ENCODE data around the gene MESD. TPM values are rescaled to one million over a fixed set of nuclear protein-coding genes. Genes with fewer than 3 reads are reported as not detected.

MESD gene
- total and polyA plus RNA-seq, 9 of the 15 experiments (the other 6 are each of a cell fraction or from before 2014, with no cell fraction given): 11.3 to 39.7 (median 22.8) TPM

DNA sequence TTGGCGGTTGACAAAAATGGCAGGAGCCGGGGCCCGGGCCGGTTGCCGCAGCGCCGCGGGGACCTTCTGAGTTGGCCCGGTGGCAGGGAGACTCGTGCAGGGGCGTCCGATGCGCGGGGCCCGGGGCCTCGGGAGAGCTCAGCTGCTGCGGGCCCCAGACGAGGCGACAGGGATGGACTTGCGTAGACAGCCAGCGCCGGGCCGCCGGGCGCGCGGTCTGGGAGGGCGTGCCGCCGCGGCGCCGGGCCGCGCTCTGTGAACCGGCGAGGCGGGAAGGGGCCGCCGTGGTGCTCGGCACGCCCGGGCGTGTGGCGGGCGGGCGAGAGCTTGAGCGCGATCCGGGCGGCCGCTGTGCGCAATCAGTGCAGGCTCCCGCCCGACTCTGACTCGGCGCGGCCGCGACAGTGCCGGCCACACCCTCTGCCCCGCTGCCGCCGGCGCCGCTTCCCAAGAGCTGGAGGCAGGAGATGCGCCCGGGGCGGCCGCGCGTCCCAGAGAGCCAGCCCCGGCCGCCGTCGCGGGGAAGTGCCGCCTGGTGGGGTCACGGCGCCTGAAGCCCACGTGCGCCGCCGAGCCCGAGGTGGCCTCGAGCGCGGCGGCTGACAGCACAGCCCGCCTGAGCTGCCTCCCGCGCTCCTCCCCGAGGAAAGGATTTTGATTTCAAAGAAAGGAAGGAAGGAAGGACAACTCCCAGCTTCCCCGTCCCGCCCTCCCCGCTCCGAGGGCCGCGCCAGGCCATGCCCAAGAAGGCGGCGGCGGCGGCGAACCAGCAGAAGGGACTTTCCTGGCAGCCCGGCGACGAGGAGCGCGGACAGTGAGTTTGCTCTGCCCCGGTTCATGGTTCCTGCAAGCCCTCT lies 11.8 kb upstream of the MESD start (continued):
- TF ChIP-seq NONO (IDR thresholded peaks at IDR 0.05; ENCODE audit: low read depth in 2 of 2, low read length in 1 of 2): peak in 1 of 2 experiments; percentile 57; a peak in 2 of 4 replicates
- no peak for TF ChIP-seq TAL1 (IDR thresholded peaks at IDR 0.05)
- TF ChIP-seq ZNF764 (CRISPR knock-in tag; IDR thresholded peaks at IDR 0.05; ENCODE audit: low read depth): no peak
- TF ChIP-seq ZFP1 (CRISPR knock-in tag; IDR thresholded peaks at IDR 0.05): no peak
- TF ChIP-seq ZSCAN29 (IDR thresholded peaks at IDR 0.05): no peak
- TF ChIP-seq L3MBTL2 (IDR thresholded peaks at IDR 0.05): peak; percentile 96
- TF ChIP-seq THRAP3 (IDR thresholded peaks at IDR 0.05; ENCODE audit: borderline replicate concordance): no peak
- TF ChIP-seq SREBF1 (IDR thresholded peaks at IDR 0.05; ENCODE audit: borderline replicate concordance, low read depth, low read length): no peak
- TF ChIP-seq TRIM25 (IDR thresholded peaks at IDR 0.05; ENCODE audit: borderline replicate concordance): no peak
- no peak for TF ChIP-seq NFYB (IDR thresholded peaks at IDR 0.05; ENCODE audit: extremely low read depth, insufficient read length)
- TF ChIP-seq SMAD4 (CRISPR knock-in tag; conservative IDR thresholded peaks at IDR 0.05): peak; percentile 85
- TF ChIP-seq SMAD2 (IDR thresholded peaks at IDR 0.05; ENCODE audit: low read depth, low read length): no peak
- peak; percentile 58; the same call in 1 of the 2 replicates for TF ChIP-seq SIN3B (IDR thresholded peaks at IDR 0.05; ENCODE audit: low read depth)
- TF ChIP-seq SRSF1 (IDR thresholded peaks at IDR 0.05; ENCODE audit: low read depth, low read length): no peak
- TF ChIP-seq RBM34 (IDR thresholded peaks at IDR 0.05; ENCODE audit: borderline replicate concordance, insufficient read depth, low read length): no peak
- TF ChIP-seq HDAC8 (tag; IDR thresholded peaks at IDR 0.05): no peak
- TF ChIP-seq NFXL1 (CRISPR knock-in tag; IDR thresholded peaks at IDR 0.05): no peak
- no peak for TF ChIP-seq ZNF174 (CRISPR knock-in tag; IDR thresholded peaks at IDR 0.05)
- TF ChIP-seq ZNF165 (CRISPR knock-in tag; IDR thresholded peaks at IDR 0.05; ENCODE audit: borderline replicate concordance): no peak
- TF ChIP-seq, protein P1, sequence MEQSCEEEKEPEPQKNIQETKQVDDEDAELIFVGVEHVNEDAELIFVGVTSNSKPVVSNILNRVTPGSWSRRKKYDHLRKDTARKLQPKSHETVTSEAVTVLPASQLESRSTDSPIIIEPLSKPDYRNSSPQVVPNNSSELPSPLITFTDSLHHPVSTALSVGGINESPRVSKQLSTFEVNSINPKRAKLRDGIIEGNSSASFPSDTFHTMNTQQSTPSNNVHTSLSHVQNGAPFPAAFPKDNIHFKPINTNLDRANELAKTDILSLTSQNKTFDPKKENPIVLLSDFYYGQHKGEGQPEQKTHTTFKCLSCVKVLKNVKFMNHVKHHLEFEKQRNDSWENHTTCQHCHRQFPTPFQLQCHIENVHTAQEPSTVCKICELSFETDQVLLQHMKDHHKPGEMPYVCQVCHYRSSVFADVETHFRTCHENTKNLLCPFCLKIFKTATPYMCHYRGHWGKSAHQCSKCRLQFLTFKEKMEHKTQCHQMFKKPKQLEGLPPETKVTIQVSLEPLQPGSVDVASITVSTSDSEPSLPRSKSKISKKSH (CRISPR knock-in tag; IDR thresholded peaks at IDR 0.05): no peak
- TF ChIP-seq HIVEP1 (CRISPR knock-in tag; IDR thresholded peaks at IDR 0.05): no peak
- no peak for TF ChIP-seq ZNF586 (CRISPR knock-in tag; conservative IDR thresholded peaks at IDR 0.05)
- TF ChIP-seq SAP30 (IDR thresholded peaks at IDR 0.05; ENCODE audit: borderline replicate concordance, insufficient read depth, low read depth, low read length, poor library complexity, severe bottlenecking): peak; percentile 39
- no peak for TF ChIP-seq NCOA1 (IDR thresholded peaks at IDR 0.05; ENCODE audit: low read depth)
- no peak; the same call in 1 of the 2 replicates for TF ChIP-seq TGIF2 (CRISPR knock-in tag; IDR thresholded peaks at IDR 0.05)
- no peak for TF ChIP-seq ZNF75A (CRISPR knock-in tag; IDR thresholded peaks at IDR 0.05)
- no peak for TF ChIP-seq PTRF (tag; IDR thresholded peaks at IDR 0.05)
